ENCODE results near the gene CAMKK1. TPM values are rescaled to one million over a fixed set of nuclear protein-coding genes. Genes with fewer than 3 reads are reported as not detected.

CAMKK1 gene
- total and polyA plus RNA-seq, 9 of the 15 experiments (the other 6 are each of a cell fraction or from before 2014, with no cell fraction given): 0.34 to 7.5 (median 4.9) TPM

GRCh38 chr17:3845621-3846436 lies 47.0 kb downstream of the CAMKK1 start, which contains the start of gene NCBP3 (continued):
- TF ChIP-seq, protein P1, sequence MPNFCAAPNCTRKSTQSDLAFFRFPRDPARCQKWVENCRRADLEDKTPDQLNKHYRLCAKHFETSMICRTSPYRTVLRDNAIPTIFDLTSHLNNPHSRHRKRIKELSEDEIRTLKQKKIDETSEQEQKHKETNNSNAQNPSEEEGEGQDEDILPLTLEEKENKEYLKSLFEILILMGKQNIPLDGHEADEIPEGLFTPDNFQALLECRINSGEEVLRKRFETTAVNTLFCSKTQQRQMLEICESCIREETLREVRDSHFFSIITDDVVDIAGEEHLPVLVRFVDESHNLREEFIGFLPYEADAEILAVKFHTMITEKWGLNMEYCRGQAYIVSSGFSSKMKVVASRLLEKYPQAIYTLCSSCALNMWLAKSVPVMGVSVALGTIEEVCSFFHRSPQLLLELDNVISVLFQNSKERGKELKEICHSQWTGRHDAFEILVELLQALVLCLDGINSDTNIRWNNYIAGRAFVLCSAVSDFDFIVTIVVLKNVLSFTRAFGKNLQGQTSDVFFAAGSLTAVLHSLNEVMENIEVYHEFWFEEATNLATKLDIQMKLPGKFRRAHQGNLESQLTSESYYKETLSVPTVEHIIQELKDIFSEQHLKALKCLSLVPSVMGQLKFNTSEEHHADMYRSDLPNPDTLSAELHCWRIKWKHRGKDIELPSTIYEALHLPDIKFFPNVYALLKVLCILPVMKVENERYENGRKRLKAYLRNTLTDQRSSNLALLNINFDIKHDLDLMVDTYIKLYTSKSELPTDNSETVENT (CRISPR knock-in tag; IDR thresholded peaks at IDR 0.05): peak; percentile 99
- TF ChIP-seq EWSR1 (IDR thresholded peaks at IDR 0.05; ENCODE audit: borderline replicate concordance, low read depth, partially characterized antibody): no peak
- peak; percentile 25; the same call in 1 of the 2 replicates for TF ChIP-seq ZKSCAN1 (IDR thresholded peaks at IDR 0.05; ENCODE audit: low read depth, low read length)
- TF ChIP-seq, protein P2, sequence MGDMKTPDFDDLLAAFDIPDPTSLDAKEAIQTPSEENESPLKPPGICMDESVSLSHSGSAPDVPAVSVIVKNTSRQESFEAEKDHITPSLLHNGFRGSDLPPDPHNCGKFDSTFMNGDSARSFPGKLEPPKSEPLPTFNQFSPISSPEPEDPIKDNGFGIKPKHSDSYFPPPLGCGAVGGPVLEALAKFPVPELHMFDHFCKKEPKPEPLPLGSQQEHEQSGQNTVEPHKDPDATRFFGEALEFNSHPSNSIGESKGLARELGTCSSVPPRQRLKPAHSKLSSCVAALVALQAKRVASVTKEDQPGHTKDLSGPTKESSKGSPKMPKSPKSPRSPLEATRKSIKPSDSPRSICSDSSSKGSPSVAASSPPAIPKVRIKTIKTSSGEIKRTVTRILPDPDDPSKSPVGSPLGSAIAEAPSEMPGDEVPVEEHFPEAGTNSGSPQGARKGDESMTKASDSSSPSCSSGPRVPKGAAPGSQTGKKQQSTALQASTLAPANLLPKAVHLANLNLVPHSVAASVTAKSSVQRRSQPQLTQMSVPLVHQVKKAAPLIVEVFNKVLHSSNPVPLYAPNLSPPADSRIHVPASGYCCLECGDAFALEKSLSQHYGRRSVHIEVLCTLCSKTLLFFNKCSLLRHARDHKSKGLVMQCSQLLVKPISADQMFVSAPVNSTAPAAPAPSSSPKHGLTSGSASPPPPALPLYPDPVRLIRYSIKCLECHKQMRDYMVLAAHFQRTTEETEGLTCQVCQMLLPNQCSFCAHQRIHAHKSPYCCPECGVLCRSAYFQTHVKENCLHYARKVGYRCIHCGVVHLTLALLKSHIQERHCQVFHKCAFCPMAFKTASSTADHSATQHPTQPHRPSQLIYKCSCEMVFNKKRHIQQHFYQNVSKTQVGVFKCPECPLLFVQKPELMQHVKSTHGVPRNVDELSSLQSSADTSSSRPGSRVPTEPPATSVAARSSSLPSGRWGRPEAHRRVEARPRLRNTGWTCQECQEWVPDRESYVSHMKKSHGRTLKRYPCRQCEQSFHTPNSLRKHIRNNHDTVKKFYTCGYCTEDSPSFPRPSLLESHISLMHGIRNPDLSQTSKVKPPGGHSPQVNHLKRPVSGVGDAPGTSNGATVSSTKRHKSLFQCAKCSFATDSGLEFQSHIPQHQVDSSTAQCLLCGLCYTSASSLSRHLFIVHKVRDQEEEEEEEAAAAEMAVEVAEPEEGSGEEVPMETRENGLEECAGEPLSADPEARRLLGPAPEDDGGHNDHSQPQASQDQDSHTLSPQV (IDR thresholded peaks at IDR 0.05): no peak
- TF ChIP-seq, protein P3, sequence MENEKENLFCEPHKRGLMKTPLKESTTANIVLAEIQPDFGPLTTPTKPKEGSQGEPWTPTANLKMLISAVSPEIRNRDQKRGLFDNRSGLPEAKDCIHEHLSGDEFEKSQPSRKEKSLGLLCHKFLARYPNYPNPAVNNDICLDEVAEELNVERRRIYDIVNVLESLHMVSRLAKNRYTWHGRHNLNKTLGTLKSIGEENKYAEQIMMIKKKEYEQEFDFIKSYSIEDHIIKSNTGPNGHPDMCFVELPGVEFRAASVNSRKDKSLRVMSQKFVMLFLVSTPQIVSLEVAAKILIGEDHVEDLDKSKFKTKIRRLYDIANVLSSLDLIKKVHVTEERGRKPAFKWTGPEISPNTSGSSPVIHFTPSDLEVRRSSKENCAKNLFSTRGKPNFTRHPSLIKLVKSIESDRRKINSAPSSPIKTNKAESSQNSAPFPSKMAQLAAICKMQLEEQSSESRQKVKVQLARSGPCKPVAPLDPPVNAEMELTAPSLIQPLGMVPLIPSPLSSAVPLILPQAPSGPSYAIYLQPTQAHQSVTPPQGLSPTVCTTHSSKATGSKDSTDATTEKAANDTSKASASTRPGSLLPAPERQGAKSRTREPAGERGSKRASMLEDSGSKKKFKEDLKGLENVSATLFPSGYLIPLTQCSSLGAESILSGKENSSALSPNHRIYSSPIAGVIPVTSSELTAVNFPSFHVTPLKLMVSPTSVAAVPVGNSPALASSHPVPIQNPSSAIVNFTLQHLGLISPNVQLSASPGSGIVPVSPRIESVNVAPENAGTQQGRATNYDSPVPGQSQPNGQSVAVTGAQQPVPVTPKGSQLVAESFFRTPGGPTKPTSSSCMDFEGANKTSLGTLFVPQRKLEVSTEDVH (IDR thresholded peaks at IDR 0.05; ENCODE audit: low read depth, partially characterized antibody): no peak
- 0 out of 4 replicates have a peak, but pooled peaks of 1 of the 2 experiments have one; percentile 29 for TF ChIP-seq ZMIZ1 (IDR thresholded peaks at IDR 0.05; ENCODE audit: low read depth in 2 of 2, low read length in 2 of 2)
- no peak for TF ChIP-seq ATF1 (CRISPR knock-in tag; IDR thresholded peaks at IDR 0.05)
- TF ChIP-seq ATF1 (tag; IDR thresholded peaks at IDR 0.05): peak; percentile 55
- peak; percentile 95 for TF ChIP-seq SP1 (CRISPR knock-in tag; IDR thresholded peaks at IDR 0.05)
- peak; percentile 74 to 95 (median 92) for TF ChIP-seq YY1 (IDR thresholded peaks at IDR 0.05; ENCODE audit: borderline replicate concordance in 1 of 3, control insufficient read depth in 1 of 3, extremely low read depth in 1 of 3, insufficient read depth in 3 of 3, insufficient read length in 1 of 3, insufficient replicate concordance in 2 of 3, low read depth in 1 of 3, low read length in 2 of 3)
